ENCODE data around the gene TGFB1.

Gene TGFB1

DNA sequence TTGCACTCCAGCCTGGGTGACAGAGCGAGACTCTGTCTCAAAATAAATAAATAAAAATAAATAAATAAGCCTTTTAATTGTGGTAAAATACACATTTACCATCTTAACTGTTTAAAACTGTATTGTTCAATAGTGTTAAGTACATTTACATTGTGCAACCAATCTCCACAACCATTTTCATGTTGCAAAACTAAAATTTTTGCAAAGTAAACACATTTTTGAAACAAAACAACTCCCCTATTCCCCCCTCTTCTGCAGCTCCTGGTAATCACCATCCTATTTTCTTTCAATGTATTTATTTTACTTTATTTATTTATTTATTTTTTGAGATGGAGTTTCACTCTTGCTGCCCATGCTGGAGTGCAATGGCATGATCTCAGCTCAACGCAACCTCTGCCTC is 16.0 kb upstream of the TGFB1 start:
- no peak for DNase-seq (ENCODE audit: low read depth)

GRCh38 chr19:41367848-41368301 is 14.2 kb upstream of the TGFB1 start:
- DNase-seq (ENCODE audit: low read depth): peak; percentile 98

GRCh38 chr19:41366089-41366488 is 12.4 kb upstream of the TGFB1 start:
- no peak for DNase-seq (ENCODE audit: low read depth)

- peak; percentile 36 for DNase-seq (ENCODE audit: low read depth)
Observed at GRCh38 chr19:41364524-41365391, 11.0 kb upstream of the TGFB1 start.

- peak; percentile 97 for DNase-seq (ENCODE audit: low read depth)
Observed at GRCh38 chr19:41363753-41364523, 10.2 kb upstream of the TGFB1 start, which contains the start of gene B9D2. B9D2 (minus strand) TSS chr19:41364149; CDS start chr19:41363519, 630 bp downstream.

DNA sequence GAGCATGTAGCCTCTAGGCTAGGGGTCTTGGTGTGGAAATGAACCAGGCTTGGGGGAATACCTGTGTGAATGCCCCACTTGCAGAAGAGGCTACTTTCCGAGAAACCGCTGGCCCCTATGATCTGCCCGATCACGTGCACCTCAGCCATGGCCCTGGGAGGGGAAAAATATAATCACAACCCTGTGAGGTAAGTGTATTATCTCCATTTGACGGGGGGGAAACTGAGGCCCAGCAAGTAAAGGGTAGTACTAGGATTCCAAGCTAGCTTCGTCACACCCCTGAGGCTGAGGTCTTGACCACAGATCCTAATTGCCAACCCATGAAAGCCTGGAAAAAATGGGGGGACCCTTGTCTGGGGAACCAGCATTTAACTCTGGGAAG is 9.6 kb upstream of the TGFB1 start:
- no peak for DNase-seq (ENCODE audit: low read depth)

GRCh38 chr19:41362143-41362847 is 8.6 kb upstream of the TGFB1 start:
- DNase-seq (ENCODE audit: low read depth): no peak

DNA sequence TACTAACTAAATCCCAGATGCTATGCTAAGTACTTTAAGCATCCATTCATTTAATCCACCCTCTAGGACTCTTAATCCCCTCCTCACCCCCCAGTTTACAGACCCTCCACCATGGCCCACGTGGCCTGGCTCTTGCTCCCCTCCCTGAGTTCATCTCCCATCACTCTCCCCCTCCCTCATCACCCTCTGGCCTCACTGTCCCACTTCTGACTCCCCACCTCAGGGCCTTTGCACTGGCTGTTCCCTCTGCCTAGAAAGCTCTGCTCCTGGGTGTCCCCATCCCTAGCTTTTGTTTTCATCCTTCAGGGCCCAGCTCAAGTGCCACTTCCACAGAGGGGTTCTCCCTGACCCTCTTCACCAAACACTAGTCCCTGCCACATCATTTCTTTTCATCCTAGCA is 6.0 kb upstream of the TGFB1 start:
- no peak for DNase-seq (ENCODE audit: low read depth)

- no peak for DNase-seq (ENCODE audit: low read depth)
Observed at GRCh38 chr19:41357746-41358145, 4.0 kb upstream of the TGFB1 start.

GRCh38 chr19:41356984-41357739 is 3.4 kb upstream of the TGFB1 start:
- DNase-seq (ENCODE audit: low read depth): no peak

- no peak for DNase-seq (ENCODE audit: low read depth)
Observed at GRCh38 chr19:41355802-41356201, 2.1 kb upstream of the TGFB1 start.

DNA sequence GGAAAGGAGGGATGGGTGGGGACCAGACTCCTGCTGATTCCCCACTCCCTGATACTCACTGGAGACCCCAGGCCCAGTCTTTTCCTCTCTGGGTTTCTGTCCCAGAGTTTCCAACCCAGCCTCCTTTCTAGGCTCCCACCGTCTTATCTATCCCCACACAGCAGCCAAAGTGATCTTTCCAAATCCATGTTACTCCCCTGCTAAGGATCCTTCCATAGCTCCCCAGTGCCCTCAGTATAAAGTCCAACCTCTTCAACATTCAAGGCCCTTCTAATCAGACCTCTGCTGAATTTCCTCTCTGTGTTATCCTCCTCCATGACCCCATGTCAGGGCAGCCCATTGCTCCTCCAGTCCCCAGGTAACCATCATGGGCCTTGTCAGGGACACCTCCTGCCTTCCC is 1.3 kb upstream of the TGFB1 start:
- DNase-seq (ENCODE audit: low read depth): no peak

GRCh38 chr19:41354343-41354953 is 726 bp upstream of the TGFB1 start:
- no peak for DNase-seq (ENCODE audit: low read depth)

DNA sequence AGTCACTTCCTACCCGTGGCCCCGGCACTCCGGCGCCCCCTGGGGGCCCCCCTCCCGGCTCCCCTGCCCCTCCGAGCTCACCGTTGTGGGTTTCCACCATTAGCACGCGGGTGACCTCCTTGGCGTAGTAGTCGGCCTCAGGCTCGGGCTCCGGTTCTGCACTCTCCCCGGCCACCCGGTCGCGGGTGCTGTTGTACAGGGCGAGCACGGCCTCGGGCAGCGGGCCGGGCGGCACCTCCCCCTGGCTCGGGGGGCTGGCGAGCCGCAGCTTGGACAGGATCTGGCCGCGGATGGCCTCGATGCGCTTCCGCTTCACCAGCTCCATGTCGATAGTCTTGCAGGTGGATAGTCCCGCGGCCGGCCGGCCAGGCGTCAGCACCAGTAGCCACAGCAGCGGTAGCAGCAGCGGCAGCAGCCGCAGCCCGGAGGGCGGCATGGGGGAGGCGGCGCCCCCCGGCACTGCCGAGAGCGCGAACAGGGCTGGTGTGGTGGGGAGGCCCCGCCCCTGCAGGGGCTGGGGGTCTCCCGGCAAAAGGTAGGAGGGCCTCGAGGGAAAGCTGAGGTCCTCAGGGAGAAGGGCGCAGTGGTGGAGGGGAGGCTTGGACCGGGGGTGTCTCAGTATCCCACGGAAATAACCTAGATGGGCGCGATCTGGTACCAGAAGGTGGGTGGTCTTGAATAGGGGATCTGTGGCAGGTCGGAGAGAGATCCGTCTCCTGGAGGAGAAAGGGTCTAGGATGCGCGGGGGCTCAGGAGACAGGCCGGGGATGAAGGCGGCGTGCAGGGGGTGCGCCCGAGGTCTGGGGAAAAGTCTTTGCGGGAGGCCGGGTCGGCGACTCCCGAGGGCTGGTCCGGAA is 885 bp downstream of the TGFB1 start:
- peak; percentile 49 for DNase-seq (ENCODE audit: low read depth)

- DNase-seq (ENCODE audit: low read depth): no peak
Observed at GRCh38 chr19:41352279-41352608, 1.5 kb downstream of the TGFB1 start.

DNA sequence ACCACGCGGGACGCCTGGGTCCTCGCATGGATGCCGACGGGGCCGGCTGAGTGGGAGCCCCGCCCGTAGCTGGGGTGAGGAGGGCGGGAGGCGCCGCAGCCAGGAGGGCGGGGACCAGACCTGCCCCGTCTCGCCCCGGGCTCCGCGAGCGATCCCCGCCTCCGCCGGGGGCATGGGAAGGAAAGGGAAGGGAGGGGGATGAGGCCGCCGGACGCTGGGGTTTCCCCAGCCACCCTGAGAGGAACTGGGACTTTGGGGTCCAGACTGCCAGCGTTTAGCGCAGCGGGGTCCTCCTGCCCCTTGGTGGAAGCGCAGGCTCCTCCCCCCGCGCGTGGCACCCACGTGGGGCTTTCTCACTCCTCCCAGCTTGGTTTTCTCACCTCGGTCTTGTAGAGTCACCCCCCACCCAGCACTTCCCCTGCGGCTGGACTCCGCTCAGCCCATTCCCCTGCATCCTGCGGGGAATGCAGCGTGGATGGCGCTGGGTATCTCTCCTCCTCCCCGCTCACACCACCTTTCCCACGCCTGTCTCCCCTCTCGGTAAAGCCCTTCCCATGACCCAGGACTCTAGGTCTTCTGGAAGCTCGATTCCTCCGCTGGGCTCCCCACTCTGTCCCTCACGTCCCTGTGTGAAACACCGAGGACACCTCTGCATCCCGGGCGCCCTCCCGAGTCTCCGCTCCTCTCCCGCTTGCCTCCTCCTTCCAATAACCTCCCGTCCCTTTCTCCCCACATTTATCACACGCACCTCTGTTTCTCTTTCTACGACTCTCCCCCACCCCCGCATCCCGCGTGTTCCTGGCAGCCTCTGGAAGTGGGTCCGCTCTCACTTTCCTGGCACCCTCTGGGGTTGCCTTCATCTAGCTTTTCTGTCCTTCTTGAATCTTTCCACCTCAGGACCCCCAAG is 2.1 kb downstream of the TGFB1 start:
- DNase-seq (ENCODE audit: low read depth): peak; percentile 59

DNA sequence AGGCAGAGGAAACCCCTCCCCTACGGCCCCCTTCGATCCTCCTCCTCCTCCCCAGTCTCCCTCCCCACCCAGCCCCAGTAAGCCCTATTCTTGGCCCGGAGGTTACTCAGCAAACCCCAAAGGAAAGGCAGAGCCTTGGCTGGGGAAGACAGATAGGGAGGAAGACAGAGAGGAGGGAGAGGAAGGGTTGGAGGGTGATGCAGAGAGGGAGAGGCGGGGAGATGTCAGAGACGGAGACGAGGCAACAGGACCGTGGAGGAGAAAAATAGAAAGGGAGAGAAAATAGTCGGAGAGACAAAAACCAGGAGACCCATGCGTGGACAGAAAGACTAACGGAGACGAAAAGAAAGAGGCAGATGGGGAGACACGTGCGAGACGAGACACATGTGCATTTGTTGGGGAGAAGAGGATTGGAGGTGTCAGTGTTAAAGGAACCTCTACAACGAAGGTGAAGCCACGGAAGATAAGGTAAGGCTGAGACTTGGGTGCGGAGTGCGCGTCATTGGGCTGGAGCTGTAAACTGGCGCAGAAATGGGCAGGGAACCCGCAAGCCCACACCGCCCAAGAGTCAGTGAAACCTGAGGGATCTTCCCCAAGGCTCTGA is 2.9 kb downstream of the TGFB1 start:
- peak; percentile 42 for DNase-seq (ENCODE audit: low read depth)

DNA sequence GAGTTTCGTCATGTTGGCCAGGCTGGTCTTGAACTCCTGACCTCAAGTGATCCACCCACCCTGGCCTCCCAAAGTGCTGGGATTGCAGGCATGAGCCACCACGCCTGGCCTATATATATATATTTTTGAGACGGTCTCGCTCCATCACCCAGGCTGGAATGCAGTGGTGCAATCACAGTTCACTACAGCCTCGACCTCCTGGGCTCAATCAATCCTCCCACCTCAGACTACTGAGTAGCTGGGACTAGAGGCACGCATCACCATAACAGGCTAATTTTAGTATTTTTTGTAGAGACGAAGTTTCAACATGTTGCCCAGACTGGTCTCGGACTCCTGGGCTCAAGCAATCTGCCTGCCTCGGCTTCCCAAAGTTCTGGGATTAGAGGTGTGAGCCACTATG is 6.8 kb downstream of the TGFB1 start:
- peak; percentile 89 for DNase-seq (ENCODE audit: low read depth)

- DNase-seq (ENCODE audit: low read depth): no peak
Observed at GRCh38 chr19:41344162-41344561, 9.6 kb downstream of the TGFB1 start.

Data from amniotic epithelial cell (primary cell).